Activated gamma-delta T cell treated with anti-CD3 and anti-CD28 coated beads, Interleukin-2, amount 50 U/mL, for 16 hours (primary cell): ENCODE data around the gene CTDNEP1.
A peak's percentile ranks its signal among the peaks of the same experiment; 100 is the strongest.

Source experiments
- DNase-seq: peaks from one replicate; pipeline ENCODE4 v3.0.0-alpha.2; 2020; ENCODE audit warnings: low read depth

The CTDNEP1 gene

DNA sequence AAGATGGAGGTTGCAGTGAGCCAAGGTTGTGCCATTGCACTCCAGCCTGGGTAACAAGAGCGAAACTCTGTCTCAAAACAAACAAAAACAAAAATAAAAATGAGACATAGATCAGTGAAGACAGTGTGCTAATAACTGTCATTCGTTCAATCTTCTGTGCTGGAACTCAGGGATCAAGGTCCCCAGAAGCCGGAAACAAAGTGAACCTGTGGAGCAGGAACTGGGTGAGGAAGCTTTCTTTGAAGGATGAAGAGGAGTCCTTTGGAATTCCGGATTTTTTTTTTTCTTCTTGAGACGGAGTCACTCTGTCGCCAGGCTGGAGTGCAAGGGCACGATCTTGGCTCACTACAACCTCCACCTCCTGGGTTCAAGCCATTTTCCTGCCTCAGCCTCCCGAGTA is 27.9 kb upstream of the CTDNEP1 start:
- DNase-seq = no peak

DNA sequence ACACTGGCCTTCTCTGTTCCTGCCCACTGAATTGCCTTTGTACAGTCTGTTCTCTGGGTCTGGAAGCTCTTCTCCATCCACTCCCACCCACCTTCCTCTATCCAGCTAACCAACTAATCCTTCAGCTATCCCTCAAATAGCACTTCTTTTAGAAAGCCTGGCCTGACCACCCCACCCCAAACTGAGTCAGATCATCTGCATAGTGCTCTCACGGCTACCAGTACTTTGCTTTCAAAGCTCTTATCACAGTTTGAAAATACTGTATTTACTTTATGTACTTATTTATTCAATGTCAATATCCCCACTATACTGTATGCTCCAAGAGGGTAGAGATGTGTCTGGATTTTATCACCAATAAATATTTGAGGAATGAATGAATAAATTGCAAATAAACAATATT is 15.2 kb upstream of the CTDNEP1 start:
- no peak for DNase-seq

DNA sequence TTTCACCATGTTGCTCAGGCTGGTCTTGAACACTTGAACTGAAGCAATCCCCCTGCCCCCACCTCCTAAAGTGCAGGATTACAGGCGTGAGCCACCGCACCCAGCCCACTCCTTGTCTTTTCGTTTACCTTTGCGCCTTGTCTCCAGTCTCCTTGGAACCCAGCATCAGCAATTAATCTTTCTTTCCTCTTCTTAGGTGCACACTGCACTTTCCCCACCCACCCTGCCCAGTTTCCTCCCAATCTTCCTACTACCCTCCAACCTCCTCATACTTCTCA is 12.2 kb upstream of the CTDNEP1 start:
- no peak for DNase-seq

DNA sequence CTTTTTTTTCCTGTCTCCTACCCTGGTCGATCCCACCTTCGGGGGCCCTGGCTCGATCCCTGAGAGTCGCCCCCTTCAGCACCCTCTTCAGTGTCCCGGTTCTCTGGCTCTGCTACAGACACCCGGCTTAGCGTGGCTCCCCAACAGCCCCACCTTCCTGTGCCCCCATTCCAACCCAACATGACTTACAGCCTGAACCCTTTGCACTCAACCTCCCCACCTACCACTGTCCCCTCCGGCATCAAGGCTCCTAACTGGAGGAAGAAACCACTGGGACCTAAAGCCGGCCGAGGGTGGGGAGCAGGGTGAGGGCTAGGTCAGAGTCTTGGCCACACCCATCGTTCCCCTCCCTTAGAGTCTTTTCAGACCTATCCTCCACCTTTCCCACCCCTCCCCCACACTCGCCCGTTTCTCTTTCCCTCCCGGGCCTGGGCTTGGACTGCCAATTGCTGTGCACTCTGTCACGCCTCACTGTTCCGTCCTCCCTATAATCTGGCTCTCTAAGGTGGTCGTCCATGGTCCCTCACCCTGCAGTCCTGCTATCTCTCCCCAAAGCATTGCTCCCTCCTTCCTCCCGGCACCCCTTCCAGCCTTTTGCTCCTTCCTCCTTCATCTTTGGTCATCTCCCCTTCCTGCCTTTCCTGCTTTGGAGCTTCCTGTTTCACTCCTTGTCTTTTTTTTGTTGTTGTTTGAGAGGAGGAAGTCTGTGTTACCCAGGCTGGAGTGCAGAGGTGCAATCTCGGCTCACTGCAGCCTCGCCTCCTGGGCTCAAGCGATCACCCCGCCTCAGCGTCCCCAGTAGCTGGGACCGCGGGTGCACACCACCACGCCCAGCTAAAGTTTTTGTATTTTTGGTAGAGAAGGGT is 11.6 kb upstream of the CTDNEP1 start:
- DNase-seq = no peak

DNA sequence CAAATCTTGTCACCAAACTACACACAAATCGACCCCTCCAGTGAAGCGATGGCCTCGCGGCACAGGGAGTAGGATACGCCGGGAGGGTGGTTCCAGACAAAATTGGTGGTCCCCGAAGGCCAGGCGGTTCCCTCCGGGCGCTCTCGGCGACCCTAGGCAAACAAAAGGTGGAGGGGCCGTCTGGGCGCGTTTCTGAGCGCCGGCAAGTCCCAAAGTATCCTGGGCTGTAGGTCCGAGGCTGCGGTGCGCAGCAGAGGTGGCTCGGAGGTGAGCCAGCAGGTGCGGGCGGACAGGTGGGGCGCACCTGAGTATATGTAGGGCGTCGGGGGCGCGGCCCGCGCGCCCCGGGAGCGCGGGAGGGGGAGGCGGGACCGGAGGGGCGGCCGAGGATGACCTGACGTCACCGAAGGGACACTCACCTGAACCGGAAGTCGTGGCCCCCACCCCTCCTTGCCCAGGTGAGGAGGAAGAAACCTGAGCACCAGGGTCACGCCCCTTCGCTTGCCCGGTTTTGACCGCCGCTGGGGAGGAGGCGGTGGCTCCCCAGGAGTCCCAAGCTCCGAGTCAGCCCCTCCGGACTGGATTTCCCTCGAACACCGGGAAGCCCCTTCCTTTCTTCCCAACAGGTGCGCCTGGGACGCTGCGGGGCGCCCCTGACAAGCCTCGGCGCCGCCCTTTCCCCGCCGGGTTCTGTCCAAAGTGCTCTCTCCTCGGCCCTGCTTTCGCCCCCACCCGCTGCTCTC is 10.8 kb upstream of the CTDNEP1 start, which contains the start of gene CLDN7:
TSS of gene CLDN7 (minus strand) at position 287 of the 743 bp plus-strand sequence. CDS start 435 bp downstream, outside the sequence.
- DNase-seq = no peak

DNA sequence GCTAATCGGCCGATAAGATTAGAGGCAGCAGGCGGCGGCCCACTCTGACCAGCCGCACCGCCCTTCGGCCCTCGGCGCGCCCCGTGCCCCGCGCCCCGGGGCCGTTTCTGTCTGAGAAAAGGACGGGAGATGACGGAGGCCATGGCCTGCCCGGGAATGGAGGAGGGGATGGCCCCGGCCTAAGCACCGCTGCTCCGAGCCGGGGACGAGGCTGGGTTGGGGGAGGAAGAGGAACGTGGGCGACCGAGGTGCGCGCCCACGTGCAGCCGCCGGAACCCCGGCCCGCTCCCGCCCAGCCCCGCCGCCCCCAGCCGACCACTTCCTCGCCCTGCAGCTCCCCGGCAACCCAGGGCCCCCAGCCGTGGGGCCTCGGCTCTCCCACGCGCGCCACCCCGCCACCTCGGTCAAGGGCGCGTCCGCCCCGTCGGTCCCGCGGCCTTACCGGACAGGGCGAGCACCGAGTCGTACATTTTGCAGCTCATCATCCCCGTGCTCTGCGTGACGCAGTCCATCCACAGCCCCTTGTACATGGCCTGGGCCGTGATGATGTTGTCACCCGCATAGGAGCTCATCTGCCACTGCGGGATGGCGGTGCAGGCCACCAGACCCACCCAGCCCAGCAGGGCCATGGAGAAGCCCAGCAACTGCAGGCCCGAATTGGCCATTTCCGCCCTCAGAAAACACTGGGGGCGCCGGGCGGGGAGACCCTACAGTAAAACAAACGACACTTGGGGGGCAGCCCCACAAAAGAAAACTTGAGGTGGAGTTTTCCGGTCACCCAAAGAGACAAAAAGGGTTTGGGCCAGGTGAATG is 10.1 kb upstream of the CTDNEP1 start:
- DNase-seq = no peak

DNA sequence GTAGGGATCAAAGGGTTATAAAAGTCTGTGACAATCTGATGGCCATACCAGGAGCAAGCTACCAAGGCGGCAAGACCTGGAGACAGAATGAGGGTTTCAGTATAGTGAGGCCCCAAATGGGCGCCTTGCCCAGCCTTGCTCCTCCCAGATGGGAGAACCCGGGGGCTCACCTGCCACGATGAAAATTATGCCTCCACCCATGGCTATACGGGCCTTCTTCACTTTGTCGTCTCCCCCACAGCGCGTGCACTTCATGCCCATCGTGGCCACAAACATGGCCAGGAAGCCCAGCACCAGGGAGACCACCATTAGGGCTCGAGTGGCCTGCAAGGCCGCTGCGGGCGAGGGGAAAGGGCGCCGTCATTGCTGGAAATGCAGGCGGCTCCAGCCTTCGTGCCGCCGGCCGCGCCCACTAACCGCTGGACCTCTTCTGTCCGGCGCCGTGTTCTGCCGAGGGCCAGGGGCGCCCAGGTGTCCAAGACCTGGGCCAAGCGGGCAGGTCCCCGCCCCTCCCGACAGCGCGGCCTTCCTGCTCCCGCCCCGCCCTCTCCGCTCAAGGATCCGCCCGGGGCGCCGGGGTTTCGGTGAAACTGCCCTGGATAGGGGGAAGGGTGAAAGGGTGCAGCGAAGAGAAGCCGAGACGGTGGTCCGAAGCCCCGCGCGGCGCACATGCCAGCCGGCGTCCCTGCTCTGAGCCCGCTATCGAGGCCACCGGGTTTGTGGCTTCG is 9.3 kb upstream of the CTDNEP1 start:
- no peak for DNase-seq

DNA sequence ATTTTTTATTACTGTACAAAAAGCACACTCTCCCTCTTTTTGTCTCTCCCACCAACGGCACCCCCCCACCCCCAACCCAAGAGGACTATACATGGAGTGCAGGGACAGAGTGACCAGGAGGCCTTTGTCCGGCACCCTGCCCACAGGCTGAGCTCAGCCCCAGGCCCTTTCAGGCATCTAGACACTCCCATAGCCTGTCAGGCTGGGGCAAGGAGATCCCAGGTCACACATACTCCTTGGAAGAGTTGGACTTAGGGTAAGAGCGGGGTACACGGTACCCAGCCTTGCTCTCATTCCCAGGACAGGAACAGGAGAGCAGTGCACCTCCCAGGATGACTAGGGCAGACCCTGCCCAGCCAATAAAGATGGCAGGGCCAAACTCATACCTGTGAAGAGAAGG is 8.6 kb upstream of the CTDNEP1 start:
- no peak for DNase-seq

DNA sequence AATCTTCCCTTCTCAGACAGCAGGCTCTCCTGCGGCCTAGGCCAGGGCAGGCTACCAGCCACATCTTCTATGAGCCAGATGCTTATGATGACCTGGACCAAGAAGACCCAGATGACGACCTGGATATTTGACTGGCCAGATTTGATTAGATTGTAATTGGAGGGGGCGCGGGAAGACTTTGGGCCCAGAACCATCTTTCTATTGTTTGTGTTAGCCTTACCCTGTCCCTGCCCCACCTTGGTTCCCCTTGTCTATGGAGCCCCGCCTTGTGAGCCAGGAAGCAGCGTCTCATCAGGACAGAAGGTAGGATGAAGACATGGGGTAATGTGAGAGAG is 8.0 kb upstream of the CTDNEP1 start:
- DNase-seq = no peak

DNA sequence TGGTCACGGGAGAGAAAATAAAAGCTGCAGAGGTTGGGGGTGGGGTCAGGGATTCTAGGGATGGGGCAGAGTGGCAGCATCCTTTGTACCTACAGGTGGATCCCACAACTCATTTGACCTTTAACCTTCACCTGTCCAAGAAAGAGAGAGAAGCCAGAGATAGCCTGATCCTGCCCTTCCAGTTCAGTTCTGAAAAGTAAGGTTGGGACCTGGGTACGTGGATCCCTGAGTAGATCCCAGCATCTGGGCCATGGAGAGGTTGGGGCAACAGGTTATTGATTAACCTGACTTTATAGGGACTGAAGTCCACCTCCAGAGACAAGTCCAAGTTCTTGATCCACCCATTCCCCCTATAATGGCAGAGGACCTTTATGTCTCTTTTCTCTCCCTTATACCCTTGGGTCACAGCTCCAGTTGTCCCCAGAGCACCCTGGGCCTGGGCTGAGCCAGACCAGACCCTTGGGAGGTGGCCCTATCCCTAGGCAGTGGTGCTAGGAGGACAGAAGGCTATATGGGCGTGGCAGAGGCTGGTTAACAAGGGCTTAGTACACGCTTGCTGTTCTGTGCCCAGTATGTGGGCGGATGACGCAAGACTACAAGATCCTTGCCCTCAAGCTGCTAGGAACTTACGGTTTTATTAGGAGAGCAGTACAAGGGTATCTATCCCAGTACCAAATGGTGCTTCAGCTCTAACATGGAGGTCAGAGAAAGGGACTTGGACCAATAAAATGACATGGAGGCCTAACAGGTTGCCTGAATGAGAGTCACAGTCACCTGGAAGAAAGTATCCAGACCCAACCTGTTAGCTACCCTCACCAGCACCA is 7.4 kb upstream of the CTDNEP1 start:
- no peak for DNase-seq

DNA sequence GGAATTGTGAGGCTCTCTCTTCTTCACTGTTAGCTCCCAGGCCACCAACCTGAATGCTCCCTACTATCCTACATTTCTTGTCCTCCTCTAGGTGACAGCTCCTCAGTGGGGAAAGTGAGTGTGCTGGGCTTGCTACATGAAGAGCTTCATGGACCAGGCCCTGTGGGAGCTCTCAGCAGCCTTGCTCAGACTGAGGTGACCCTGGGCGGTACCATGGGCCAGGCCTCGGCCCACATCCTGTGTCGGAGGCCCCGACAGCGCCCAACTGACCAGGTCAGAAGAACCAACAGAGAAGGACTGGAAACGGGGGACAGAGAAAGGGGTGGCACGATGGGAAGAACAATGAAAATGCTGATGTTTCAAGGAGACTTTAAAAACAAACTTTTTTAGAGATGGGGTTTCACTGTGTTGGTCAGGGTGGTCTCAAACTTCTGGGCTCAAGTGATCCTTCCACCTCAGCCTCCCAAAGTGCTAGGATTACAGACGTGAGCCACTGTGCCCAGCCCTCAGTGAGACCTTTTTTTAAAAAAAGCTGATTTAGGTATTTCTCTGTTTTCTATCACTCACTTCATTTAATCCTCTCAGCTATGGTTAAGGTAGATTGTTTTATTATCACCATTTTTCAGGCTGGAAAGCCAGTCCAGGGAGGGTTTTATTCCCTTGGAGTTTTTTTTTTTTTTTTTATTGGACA is 5.4 kb upstream of the CTDNEP1 start:
- no peak for DNase-seq

DNA sequence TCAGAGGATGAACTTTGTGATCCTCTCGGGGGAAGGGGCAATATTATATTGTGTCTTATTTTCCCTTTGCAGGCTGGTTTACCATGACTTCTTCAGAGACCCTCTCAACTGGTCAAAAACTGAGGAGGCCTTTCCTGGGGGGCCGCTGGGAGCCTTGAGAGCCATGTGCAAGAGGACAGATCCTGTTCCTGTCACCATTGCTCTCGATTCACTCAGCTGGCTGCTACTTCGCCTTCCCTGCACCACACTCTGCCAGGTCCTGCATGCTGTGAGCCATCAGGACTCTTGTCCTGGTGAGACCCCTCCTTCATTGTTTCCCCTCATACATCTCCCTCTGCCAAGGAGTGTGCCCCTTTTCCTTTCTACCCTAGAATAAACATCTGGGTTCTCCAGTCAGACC is 3.0 kb upstream of the CTDNEP1 start:
- no peak for DNase-seq

DNA sequence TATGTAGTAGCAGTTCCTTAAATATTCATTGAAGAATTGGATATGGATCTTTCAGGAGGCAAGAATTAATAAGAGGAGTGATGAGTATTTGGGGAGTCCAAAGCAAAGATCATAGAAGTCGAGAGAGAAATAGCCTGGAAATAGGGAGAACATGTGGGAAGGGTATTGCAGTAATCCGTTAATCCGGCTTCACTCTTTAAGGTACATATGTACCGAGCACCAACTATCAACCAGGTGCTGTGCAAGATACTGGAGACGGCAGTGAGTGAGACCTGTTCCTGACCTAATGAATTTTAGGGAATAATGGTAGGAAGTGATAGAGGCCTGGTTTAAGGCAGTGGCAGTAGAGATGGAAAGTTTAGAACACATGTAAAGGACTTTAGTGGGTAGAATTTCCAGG is 1.5 kb upstream of the CTDNEP1 start:
- DNase-seq = no peak

DNA sequence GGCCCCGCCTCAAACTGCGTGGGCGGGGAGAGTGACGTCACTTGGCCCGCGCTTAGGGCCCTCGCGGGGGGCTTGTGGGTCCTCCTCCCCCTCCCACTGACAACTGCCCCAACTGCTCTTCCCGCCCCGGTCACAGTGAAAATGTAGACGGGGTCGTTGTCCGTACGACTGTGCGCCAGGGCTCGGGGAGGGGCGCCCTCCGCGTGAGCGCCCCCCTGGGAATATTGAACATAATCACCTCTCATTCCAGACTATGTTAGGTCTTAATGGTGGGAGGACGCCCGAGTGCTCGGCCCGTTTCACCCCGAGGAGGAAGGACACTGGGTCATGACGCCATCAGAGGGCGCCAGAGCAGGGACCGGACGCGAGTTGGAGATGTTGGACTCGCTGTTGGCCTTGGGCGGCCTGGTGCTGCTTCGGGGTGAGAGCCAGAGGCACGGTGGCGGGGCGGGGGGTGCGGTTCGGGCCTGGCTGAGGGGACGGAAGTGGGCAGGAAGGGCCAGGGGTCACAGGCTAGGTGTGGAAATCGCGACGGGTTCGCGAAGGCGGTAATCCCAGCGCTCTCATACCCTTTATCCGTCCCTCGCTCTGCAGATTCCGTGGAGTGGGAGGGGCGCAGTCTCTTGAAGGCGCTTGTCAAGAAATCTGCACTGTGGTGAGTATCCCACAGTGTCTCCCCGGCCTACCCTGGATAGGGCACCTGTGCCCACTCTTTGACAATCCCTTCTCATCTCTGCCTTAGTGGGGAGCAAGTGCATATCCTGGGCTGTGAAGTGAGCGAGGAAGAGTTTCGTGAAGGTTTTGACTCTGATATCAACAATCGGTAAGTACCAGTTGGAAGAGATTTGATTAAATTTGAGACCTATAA is 876 bp upstream of the CTDNEP1 start, which contains the start of gene ELP5:
TSS of gene ELP5 (plus strand) at position 40 of the 868 bp plus-strand sequence. CDS start at position 376, 336 bp downstream.
- DNase-seq = peak; percentile 79

DNA sequence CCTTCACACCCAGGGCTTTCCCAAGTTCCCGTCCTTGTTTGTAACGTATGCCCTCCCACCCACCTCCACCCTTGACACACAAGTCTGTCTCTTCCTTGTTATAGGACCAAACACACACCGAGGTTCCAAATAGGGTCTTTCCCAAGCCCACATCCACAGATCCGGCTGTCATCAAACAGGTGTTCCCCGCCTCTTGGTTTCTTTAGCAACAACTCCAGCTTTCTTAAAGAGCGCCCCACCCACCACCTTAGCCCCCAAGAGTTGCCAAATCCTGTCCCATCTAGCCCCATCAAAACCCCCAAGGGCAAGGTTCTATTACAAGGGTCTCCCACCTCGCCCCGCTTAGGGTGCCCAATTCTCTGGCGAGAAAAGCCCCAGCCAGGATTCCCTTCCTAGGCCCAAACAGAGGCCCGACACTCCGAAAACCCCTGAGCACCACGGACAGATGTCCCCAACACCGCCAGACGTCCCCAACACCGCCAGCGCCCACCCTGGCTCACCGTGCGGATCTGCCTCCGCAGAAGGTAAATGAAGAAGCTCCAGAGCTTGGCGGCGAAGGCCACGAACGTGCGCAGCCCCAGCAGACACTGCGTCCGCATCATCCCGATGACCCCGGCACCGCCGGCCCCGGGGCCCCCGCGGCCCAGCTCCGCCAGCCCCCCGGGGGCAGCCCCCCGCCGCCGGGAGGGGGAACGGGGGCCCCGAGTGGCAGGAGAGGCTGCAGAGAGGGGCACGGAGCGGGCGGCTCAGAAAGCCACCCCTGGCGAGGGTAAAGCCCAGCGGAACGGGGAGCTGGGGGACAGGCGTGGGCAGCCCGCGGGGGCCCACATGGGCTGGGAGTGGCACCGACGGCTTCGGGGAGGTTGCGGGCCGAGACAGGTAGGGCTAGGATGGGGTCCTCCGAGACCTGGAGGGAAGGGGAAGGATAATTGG is 573 bp downstream of the CTDNEP1 start:
- DNase-seq = no peak

DNA sequence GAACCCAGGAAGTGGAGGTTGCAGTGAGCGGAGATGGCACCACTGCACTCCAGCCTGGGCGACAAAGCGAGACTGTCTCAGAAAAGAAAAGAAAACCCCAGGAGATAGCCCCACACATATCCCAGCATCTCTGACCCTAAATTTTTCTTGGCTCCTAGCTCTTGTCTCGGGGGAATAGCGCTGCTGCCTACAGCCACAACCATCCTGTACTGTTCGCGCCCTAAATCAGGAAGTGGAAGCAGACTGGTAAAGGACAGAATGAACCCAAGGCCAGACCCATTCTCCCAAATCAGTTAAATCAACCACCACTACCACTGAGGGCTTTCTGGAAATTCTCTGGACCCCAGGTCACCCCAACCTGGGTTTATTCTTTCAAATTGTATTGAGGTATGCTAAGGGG is 1.7 kb downstream of the CTDNEP1 start:
- no peak for DNase-seq

DNA sequence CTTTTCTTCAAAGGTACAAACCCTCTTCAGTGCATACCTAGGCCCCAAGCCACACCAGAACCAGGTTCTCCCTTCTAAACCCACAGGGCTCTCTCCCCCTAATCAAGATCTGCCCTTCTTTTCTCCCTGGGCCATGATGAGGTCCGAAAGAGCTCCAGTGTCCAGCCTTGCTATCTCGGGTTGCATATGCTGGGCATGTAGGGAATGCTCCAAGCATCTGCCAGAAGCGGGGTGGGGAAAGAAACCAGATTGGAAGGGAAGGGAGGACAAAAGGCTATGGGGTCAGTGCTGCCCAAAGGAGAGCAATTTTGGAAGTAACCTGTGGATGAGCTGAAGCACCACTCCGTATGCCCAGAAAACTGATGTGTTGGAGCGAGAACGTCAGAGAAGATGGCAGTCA is 2.3 kb downstream of the CTDNEP1 start:
- no peak for DNase-seq

DNA sequence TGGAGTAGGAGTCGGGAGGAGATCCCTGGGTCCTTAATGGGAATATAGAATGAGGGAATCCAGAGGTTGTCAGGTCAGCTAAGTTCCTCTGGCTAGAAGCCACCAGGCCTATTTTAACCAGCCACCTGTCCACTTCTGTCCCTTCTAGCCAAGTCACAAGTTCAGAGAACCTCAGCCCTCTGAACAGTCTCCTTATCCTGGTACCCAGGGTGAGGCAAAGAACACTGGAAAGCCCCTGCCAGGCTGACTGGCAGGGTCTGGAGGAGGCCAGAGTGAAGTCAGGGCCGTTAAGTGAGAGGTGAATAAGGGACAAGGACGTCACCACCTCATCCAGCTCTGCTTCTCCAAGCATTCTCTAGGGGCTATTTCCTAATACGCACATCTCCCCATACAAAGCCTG is 2.7 kb downstream of the CTDNEP1 start:
- no peak for DNase-seq
